Endothelial cell of hepatic sinusoid (primary cell): ENCODE data around the gene KHDRBS2.
"Not testable (repeated sequence)": the region's sequence is repeated elsewhere in the genome, so short reads cannot be mapped to it uniquely, and the experiment has no call there.

ENCODE experiments used
- in situ Hi-C: cut with HindIII; loops from 2 replicates; pipeline ENCODE4 v1.10.0; 2017; ENCODE audit warnings: low sequenced_read_pairs

The KHDRBS2 gene

DNA sequence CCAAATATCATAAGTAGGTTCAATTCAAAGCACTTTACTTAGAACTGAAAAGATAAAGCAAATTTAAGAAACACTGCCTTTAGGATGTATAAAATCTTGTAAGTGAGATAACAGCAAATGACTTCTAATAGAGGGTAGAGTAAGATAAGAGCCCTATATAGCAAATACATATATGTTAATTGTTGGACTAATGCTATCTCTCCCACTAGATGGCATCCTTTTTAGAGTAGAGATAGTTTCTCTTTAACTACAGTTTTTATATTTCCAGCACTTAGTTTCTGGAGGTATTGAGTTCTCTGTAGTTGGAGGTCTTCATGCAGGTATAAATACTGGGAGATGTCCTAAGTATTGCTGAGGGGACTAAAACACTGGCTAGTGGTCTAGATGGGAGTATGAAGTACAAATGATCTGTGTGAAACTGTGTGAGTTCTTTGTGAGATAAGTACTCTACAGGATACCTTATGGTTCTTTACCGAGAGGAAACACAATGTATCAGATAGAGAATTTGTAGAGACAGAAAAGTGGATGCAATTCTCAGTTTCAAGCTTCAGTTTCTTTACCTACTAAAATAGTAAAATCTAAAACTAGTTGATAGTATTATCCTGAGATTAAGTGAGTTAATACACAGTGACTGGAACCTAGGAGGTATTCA lies 399.3 kb downstream of the KHDRBS2 start:
- in situ Hi-C loops: no loop called here

GRCh38 chr6:61869632-61870400 lies 416.2 kb downstream of the KHDRBS2 start:
- in situ Hi-C loops: no loop called here

- in situ Hi-C loops: no loop called here
These were observed 417.4 kb downstream of the KHDRBS2 start for GRCh38 chr6:61868507-61869080.

DNA sequence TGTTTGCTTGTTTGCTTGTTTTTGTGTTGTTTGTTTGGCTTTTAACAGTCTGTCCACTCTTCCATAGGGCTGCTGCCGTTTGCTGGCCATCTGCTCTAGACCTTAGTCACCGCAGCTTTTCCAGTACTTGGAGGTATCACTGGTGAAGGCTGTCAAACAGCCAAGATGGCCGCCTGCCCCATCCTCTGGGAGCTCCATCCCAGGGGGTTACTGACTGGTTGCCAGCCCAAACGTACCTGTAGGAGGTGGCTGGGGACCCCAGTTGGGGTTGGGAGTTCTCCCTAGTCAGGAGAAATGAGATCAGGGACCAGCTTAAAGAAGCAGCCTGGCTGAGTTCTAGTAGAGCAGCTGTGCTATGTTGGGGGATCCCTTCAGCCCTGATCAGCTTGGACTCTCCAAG lies 418.4 kb downstream of the KHDRBS2 start:
- in situ Hi-C loops: no loop called here

DNA sequence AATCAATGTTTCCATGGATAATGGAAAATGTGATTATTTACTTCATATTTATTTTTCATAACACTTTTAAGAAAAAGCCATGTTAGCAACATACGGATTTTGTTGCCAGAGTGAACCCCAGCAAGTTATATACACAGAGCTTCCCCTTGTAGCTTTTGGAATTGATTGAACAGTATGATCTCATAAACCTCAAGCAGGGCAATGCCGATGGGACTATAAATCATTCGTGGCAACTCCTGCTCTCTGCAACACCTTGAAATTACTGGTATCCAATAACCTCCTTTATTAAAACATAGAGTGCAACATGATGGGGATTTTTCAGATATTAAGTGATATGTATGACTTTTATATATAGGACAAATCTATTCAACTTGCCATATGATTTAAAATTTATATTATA lies 428.5 kb downstream of the KHDRBS2 start:
- in situ Hi-C loops: no loop called here

- in situ Hi-C loops: no loop called here
These were observed 444.1 kb downstream of the KHDRBS2 start for GRCh38 chr6:61841958-61842357.

DNA sequence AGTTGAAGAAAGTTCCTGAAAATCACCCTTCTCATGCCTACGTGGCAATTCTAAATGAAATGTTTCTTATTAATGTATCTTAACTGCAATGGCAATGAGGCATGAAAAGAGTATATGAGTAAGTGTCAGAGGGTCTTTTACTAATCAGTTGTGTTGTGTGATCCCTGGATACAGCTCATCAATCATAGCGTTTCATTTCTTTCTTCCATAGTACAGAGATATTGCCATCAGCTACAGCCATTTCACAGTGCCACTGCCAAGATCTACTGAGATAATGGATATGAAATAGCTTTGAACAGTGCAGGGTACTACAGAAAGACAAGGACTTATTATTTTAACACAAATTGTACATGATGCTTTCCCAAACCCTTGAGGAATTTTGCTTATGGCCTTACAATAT lies 450.8 kb downstream of the KHDRBS2 start:
- in situ Hi-C loops: no loop called here

- in situ Hi-C loops: no loop called here
These were observed 452.8 kb downstream of the KHDRBS2 start for GRCh38 chr6:61833176-61833755.

- in situ Hi-C loops: no loop called here
These were observed 468.3 kb downstream of the KHDRBS2 start for GRCh38 chr6:61817716-61818115.

- in situ Hi-C loops: no loop called here
These were observed 476.0 kb downstream of the KHDRBS2 start for GRCh38 chr6:61810047-61810446.

DNA sequence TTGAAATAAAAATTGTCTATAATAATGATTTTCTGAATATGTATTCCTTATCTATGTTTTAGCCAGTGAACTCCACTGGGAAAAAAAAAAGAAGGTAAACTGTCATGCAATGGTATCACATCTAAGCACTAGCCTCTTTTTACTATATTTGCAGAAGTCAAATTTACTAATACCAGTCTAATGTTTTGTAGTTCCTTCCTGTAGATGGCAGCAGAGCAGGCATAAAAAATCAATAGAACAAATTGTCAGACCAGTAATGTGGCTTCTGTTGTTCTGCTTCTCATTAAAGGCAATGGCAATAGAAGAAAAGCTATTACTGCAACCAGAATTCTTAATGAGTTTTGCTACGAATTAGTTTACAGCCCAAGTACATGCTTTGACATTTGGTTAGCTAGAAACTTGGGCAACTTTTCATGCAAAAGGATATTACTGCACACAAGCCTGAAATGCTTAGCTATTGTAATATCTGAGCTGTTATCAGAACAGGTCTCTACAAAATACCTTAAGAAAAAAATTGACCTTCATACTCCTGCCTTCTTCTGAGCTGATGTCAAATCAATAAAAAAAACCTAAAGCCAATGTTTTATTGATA lies 476.9 kb downstream of the KHDRBS2 start:
- in situ Hi-C loops: no loop called here

DNA sequence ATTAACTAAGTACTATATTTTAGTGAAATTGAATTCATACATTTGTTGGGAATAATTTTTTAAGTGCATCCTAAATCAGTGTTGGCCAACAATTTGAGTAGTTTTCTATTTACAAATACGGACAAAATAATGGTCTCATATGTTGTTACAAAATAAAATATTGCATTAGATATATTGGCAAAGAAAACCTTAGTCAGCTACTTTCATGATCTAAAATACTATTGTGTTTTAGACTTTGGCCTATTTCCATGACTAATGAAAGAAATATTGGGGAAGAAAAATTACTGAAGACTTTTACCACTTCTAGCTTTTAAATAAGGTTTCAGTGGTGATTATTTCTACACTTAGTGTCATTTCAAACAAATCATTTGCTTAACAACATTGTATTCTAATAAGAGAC lies 498.0 kb downstream of the KHDRBS2 start:
- in situ Hi-C loops: no loop called here

GRCh38 chr6:61769446-61769845 lies 516.6 kb downstream of the KHDRBS2 start:
- in situ Hi-C loops: not testable (repeated sequence)

DNA sequence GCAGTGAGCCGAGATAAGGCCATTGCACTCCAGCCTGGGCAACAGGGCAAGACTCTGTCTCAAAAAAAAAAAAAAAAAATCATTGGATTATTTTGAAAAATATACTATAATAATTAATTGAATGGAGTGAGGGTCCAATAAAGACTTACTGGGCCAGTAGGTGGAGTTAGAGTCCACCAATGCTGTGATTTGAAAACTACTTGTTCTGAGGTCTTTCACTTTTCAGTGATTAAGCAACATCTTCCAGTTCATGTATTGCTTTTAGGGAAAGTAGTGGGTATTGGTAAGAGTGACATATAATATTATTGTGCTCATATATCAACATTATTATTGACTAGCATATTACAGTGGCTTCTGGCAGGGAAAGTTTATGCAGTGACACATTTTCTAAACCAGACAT lies 530.3 kb downstream of the KHDRBS2 start:
- in situ Hi-C loops: no loop called here

DNA sequence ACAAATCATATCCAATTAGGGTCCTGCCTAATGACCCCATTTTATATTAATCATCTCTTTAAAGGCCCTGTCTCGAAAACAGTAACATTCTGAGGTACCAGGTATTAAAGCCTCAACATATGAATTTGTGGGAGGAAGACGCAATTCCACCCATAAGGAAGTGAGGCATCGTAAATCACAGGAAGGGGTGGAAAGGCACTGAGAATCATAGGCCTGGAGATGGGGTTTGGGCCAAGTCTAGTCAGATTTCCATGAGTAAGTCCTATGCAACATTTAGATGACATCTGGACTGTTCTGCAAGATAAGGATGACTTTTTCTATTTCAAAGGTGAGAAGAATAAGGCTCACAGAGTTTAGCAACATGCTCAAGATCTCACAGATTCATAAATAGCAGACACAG lies 534.0 kb downstream of the KHDRBS2 start:
- in situ Hi-C loops: no loop called here

- in situ Hi-C loops: no loop called here
These were observed 540.0 kb downstream of the KHDRBS2 start for GRCh38 chr6:61745994-61746393.

DNA sequence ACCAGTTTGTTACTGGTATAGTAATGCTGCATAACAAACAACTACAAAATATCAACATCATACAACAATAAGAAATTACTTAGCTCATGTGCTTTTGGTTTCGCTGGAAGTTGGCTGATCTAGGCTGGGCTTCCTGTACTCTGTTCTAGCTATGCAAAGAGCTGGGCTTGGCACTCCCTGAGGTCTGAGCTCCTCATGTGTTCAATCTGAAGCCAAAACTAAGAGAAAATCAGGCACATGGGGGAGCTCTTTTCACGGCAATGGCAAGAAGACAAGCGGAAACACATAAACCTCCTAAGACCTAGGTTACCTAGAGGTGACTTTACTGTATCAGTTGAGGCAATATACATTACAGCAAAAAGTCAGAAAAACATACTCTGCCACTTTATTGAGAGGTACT lies 574.2 kb downstream of the KHDRBS2 start:
- in situ Hi-C loops: no loop called here

GRCh38 chr6:61688165-61688564 lies 597.9 kb downstream of the KHDRBS2 start:
- in situ Hi-C loops: no loop called here

DNA sequence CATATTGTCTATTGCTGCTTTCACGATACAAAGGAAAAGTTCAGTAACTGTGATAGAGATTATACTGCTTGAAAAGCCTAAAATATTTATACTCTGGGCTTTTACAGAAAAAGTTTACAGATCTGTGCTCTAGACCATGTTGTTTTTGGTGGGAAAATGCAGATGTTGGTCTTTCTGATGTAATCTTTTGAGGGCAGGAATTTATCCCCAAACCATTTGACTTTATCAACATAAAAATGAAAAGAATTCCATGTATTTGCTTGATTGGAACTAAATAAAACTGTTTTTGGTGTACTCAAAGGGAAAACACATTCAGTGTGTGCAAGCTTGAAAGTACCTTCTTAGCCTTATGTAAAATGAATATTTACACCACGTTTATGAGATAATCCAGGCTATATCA lies 603.5 kb downstream of the KHDRBS2 start:
- in situ Hi-C loops: no loop called here

- in situ Hi-C loops: no loop called here
These were observed 606.4 kb downstream of the KHDRBS2 start for GRCh38 chr6:61679625-61680024.

DNA sequence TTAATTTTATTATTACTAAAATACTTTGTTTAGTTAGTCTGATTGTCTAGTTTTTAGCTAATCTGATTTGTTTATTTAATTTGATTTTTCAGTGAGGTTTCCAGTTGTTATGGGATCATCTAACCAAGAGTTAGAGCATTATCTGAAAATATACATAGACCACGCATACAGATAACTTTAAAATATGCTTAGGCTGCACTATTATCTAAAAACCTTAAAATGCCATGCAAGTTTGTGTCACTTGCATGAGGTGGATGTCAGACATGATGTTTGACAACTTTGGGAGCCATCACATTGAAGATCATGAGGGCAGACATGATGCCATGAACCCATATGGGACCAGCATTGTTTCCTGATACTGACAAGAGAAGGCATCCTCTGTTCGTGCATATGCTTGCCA lies 610.3 kb downstream of the KHDRBS2 start:
- in situ Hi-C loops: no loop called here

DNA sequence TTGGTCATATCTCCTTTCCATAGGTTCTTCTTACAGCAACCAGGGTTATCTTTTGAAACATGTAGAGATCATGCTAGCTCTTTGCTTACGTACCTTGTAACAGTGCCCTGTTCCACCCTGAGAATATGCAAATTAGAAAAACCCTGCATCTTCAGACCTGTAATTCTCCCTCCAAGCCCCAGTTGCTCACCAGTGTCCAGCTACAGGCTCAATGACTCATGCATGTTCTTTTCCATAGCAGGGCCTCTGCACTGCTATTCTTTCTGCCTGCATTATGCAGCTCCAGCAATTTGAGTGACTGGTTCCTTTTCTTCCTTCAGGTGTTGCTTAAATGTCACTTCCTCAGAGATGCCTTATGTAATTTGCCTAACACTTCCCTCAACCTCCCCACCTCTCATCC lies 636.2 kb downstream of the KHDRBS2 start:
- in situ Hi-C loops: no loop called here
